HepG2 (cell line): Measurements from ENCODE around the gene PTGES3. TPM values are rescaled to one million over a fixed set of nuclear protein-coding genes. Genes with fewer than 3 reads are reported as not detected.

Experiments used
- BRD4 ChIP-seq: sonication (generic); formaldehyde crosslinking; IDR thresholded peaks from 2 replicates; pipeline ENCODE4 v1.4.0; 2020; ENCODE audit warnings: missing genetic modification reagents
- FOSL2 ChIP-seq: sonication (generic); formaldehyde crosslinking; IDR thresholded peaks from 2 replicates; pipeline ENCODE4 v1.4.0; 2020; ENCODE audit warnings: missing genetic modification reagents
- HNRNPK ChIP-seq: fragments of 200-400 bp; formaldehyde crosslinking; IDR thresholded peaks from 2 replicates; pipeline ENCODE4 v1.6.1; 2018; ENCODE audit warnings: low read length, low read depth, moderate library complexity, mild to moderate bottlenecking; ENCODE audit not compliant: poor library complexity, severe bottlenecking
- NFYC ChIP-seq: IDR thresholded peaks from 2 replicates; pipeline ENCODE4 v1.6.1; 2016; ENCODE audit warnings: missing genetic modification reagents, missing compliant biosample characterization
- NR2F6 ChIP-seq, 2 experiments: IDR thresholded peaks; 2 replicates each; pipeline ENCODE4 v1.6.1; 2016; ENCODE audit warnings: antibody characterized with exemption in 1 of 2, mild to moderate bottlenecking in 1 of 2
- PRPF4 ChIP-seq: fragments of 200-400 bp; formaldehyde crosslinking; IDR thresholded peaks from 2 replicates; pipeline ENCODE4 v1.6.1; 2016; ENCODE audit warnings: low read length, low read depth; ENCODE audit not compliant: poor library complexity, severe bottlenecking
- RBFOX2 ChIP-seq: fragments of 200-400 bp; formaldehyde crosslinking; IDR thresholded peaks from 2 replicates; pipeline ENCODE4 v1.6.1; 2017; ENCODE audit warnings: low read depth, mild to moderate bottlenecking, low read length
- XRCC5 ChIP-seq: fragments of 200-400 bp; formaldehyde crosslinking; optimal IDR thresholded peaks from 2 replicates; pipeline ENCODE3; 2017; ENCODE audit warnings: mild to moderate bottlenecking, low read length
- ZBTB8A ChIP-seq: sonication (generic); formaldehyde crosslinking; IDR thresholded peaks from 2 replicates; pipeline ENCODE4 v1.4.0; 2020; ENCODE audit warnings: mild to moderate bottlenecking, low read depth, missing genetic modification reagents, borderline replicate concordance
- ZFP36L2 ChIP-seq: sonication (generic); formaldehyde crosslinking; IDR thresholded peaks from 2 replicates; pipeline ENCODE4 v1.4.0; 2020; ENCODE audit warnings: missing genetic modification reagents
- ZMYM3 ChIP-seq: sonication (generic); formaldehyde crosslinking; IDR thresholded peaks from 2 replicates; pipeline ENCODE4 v1.5.1; 2020; ENCODE audit warnings: mild to moderate bottlenecking, missing genetic modification reagents
- ZNF589 ChIP-seq: sonication (generic); formaldehyde crosslinking; conservative IDR thresholded peaks from 2 replicates; pipeline ENCODE4 v1.8.0; 2022; ENCODE audit warnings: mild to moderate bottlenecking, moderate library complexity, missing genetic modification reagents
- ZNF614 ChIP-seq: IDR thresholded peaks from 2 replicates; pipeline ENCODE4 v1.6.1; 2018; ENCODE audit warnings: missing biosample characterization, missing genetic modification reagents, inconsistent platforms, borderline replicate concordance
- ZNF777 ChIP-seq: sonication (generic); formaldehyde crosslinking; IDR thresholded peaks from 2 replicates; pipeline ENCODE4 v1.4.0; 2020; ENCODE audit warnings: missing genetic modification reagents
- ZNF878 ChIP-seq: sonication (generic); formaldehyde crosslinking; IDR thresholded peaks from 2 replicates; pipeline ENCODE4 v1.8.1; 2023; ENCODE audit warnings: mild to moderate bottlenecking, missing genetic modification reagents, moderate library complexity
- polyA plus RNA-seq, 8 experiments: library from polyadenylated mRNA; depleted of rRNA in 3 of 8; stranded (reverse) in 7 of 8; unstranded in 1 of 8; fragments of >200 nt; fragmentation: Illumina TruSeq in 4 of 8; extraction: Trizol in 4 of 8; gene quantifications; 2 replicates each; pipeline versions ENCODE4 v1.2.1 to v1.2.3, GENCODE V29; 2011 to 2016; ENCODE audit warnings: low read depth in 4 of 8, missing spikeins in 1 of 8, mixed read lengths in 1 of 8; ENCODE audit not compliant: insufficient read depth in 1 of 8
- total RNA-seq, 5 experiments: library from RNA; depleted of rRNA; stranded (reverse); fragments of >200 nt; fragmentation: Illumina TruSeq; extraction: Trizol; gene quantifications; 2 replicates each; pipeline ENCODE4 v1.2.3, GENCODE V29; 2016; ENCODE audit warnings: low read depth in 1 of 5
- TF ChIP-seq, protein P1 (sequence below): sonication (generic); formaldehyde crosslinking; IDR thresholded peaks from 2 replicates; pipeline ENCODE4 v1.5.0; 2020; ENCODE audit warnings: mild to moderate bottlenecking, missing genetic modification reagents
- TF ChIP-seq, protein P2 (sequence below): sonication (generic); formaldehyde crosslinking; IDR thresholded peaks from 2 replicates; pipeline ENCODE4 v1.4.0; 2020; ENCODE audit warnings: missing genetic modification reagents
- TF ChIP-seq, protein P3 (sequence below): conservative IDR thresholded peaks from 2 replicates; pipeline ENCODE4 v1.6.1; 2018; ENCODE audit warnings: missing genetic modification reagents

Gene PTGES3
- total and polyA plus RNA-seq, 2 of the 13 experiments (the other 11 are each of a cell fraction or from before 2014, with no cell fraction given) = 54.4 to 159 TPM

DNA sequence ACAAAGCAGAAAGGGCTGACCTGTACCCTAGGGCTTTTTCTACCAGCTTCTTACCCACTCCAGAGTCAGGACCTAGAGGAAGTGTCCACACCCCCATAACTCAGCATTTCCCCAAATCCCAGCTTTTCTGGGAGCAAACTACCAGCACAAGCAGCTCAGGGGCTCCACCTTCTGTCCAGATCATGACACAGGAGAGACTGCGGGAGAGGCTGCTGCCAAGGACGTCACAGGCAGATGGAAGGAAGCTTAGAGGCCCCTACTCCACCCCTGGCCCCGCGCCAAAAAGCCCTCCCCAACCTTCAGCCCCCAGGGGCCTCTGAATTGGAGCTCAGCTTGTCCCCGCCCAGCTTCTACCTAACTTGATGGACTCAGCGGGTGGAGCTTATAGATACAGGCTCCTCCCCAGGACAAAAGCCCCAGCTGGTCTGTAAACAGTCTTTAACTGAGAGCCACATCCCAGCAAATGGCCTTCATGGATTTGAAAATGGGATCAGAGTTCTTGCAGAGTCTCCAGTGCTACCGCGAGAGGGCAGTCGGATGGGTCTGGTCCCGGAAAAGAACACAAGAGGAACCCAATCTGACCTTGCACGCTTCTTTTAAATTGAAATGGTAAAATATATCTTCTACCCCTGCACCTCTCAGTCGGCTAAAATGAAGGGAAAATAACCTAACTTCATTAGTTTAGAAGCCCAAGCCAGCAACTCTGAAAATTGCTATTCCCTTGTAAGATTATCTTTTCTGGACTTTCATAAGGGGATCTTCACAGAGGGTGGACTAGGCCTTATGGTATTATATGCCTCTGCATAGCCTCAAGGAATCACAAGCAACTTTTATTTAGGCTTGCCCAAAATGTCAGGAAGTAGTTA lies 51.2 kb downstream of the PTGES3 start (continued):
- TF ChIP-seq, protein P1, sequence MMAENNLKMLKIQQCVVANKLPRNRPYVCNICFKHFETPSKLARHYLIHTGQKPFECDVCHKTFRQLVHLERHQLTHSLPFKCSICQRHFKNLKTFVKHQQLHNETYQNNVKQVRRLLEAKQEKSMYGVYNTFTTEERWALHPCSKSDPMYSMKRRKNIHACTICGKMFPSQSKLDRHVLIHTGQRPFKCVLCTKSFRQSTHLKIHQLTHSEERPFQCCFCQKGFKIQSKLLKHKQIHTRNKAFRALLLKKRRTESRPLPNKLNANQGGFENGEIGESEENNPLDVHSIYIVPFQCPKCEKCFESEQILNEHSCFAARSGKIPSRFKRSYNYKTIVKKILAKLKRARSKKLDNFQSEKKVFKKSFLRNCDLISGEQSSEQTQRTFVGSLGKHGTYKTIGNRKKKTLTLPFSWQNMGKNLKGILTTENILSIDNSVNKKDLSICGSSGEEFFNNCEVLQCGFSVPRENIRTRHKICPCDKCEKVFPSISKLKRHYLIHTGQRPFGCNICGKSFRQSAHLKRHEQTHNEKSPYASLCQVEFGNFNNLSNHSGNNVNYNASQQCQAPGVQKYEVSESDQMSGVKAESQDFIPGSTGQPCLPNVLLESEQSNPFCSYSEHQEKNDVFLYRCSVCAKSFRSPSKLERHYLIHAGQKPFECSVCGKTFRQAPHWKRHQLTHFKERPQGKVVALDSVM (CRISPR knock-in tag) = no peak
- TF ChIP-seq ZNF589 (CRISPR knock-in tag) (no peak), ZNF777 (CRISPR knock-in tag) (no peak), NFYC (CRISPR knock-in tag) (peak; percentile 50), ZNF614 (peak; percentile 85; the same call in 1 of the 2 replicates), FOSL2 (peak; percentile 51), PRPF4 (no peak), RBFOX2 (no peak), ZNF878 (no peak), XRCC5 (peak; percentile 90), ZFP36L2 (CRISPR knock-in tag) (no peak), HNRNPK (peak; percentile 1), ZBTB8A (CRISPR knock-in tag) (no peak), ZMYM3 (CRISPR knock-in tag) (no peak; the same call in 1 of the 2 replicates), BRD4 (CRISPR knock-in tag) (no peak), NR2F6 (IDR thresholded peaks at IDR 0.05) (peak; percentile 50; the same call in 1 of the 2 replicates), NR2F6 (CRISPR knock-in tag; IDR thresholded peaks at IDR 0.05) (peak; percentile 38; the same call in 1 of the 2 replicates)
- TF ChIP-seq, protein P2, sequence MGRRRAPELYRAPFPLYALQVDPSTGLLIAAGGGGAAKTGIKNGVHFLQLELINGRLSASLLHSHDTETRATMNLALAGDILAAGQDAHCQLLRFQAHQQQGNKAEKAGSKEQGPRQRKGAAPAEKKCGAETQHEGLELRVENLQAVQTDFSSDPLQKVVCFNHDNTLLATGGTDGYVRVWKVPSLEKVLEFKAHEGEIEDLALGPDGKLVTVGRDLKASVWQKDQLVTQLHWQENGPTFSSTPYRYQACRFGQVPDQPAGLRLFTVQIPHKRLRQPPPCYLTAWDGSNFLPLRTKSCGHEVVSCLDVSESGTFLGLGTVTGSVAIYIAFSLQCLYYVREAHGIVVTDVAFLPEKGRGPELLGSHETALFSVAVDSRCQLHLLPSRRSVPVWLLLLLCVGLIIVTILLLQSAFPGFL (CRISPR knock-in tag) = no peak
- TF ChIP-seq, protein P3, sequence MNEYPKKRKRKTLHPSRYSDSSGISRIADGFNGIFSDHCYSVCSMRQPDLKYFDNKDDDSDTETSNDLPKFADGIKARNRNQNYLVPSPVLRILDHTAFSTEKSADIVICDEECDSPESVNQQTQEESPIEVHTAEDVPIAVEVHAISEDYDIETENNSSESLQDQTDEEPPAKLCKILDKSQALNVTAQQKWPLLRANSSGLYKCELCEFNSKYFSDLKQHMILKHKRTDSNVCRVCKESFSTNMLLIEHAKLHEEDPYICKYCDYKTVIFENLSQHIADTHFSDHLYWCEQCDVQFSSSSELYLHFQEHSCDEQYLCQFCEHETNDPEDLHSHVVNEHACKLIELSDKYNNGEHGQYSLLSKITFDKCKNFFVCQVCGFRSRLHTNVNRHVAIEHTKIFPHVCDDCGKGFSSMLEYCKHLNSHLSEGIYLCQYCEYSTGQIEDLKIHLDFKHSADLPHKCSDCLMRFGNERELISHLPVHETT (CRISPR knock-in tag) = no peak
